ENCODE results near the gene CPLX1. TPM values are rescaled to one million over a fixed set of nuclear protein-coding genes. Genes with fewer than 3 reads are reported as not detected.

Gene CPLX1
- total RNA-seq, 1 experiment from 2014 or later = 3.9 TPM

GRCh38 chr4:763191-763810 is 62.6 kb downstream of the CPLX1 start:
- TF ChIP-seq EZH2 (IDR thresholded peaks at IDR 0.05; ENCODE audit: low read depth) (no peak), CTCF (conservative IDR thresholded peaks at IDR 0.05) (no peak)
- Histone ChIP-seq H3K27me3 (ENCODE audit: insufficient read depth, low read depth) (no peaks in the 10 kb centered on the region), H3K4me3 (no peak overlapping the region), H3K9me3 (ENCODE audit: insufficient read depth, low read depth) (no peaks in the 10 kb centered on the region), H4K20me1 (ENCODE audit: insufficient read depth) (peaks cover 64% of the 10 kb centered on the region), H3K4me2 (no peak overlapping the region), H3F3A (ENCODE audit: insufficient read depth, low read depth) (peaks cover 67% of the 10 kb centered on the region), H2AFZ (no peak overlapping the region), H3K4me1 (replicated peaks; ENCODE audit: insufficient read depth) (no peaks in the 10 kb centered on the region), H3K9me2 (ENCODE audit: insufficient read depth) (no peaks in the 10 kb centered on the region), H3K27ac (no peak overlapping the region), H3K79me2 (ENCODE audit: low read depth) (no peaks in the 10 kb centered on the region), H3K36me3 (ENCODE audit: low read depth) (peaks cover 11% of the 10 kb centered on the region; the same call in 1 of the 2 replicates)
- no TSS peak for BruUV-seq (replicated peaks)
- intact Hi-C loops (cut with micrococcal nuclease; ENCODE audit: unreplicated experiment) = no loop called here
- CTCF ChIA-PET = no interaction called here
- no peak for DNase-seq
- POLR2A ChIA-PET (ENCODE audit: unreplicated experiment) = no interaction called here

- no peaks in the 10 kb centered on the region for H3K9me2 ChIP-seq (ENCODE audit: insufficient read depth)
- no peak overlapping the region for H2AFZ ChIP-seq
- intact Hi-C loops (cut with micrococcal nuclease; ENCODE audit: unreplicated experiment) = no loop called here
- H3K27ac ChIP-seq = no peak overlapping the region
- H3K79me2 ChIP-seq (ENCODE audit: low read depth) = no peaks in the 10 kb centered on the region
- TF ChIP-seq EZH2 (IDR thresholded peaks at IDR 0.05; ENCODE audit: low read depth) (no peak), CTCF (conservative IDR thresholded peaks at IDR 0.05) (peak; percentile 47; the same call in 1 of the 2 replicates)
- 0 out of 2 replicates have a peak, but pooled peaks cover 11% of the 10 kb centered on the region for H3K36me3 ChIP-seq (ENCODE audit: low read depth)
- CTCF ChIA-PET = no interaction called here
- no peak for DNase-seq
- no peak overlapping the region for H3K4me2 ChIP-seq
- H3K27me3 ChIP-seq (ENCODE audit: insufficient read depth, low read depth) = no peaks in the 10 kb centered on the region
- peaks cover 63% of the 10 kb centered on the region for H3F3A ChIP-seq (ENCODE audit: insufficient read depth, low read depth)
- H3K4me3 ChIP-seq = no peak overlapping the region
- H4K20me1 ChIP-seq (ENCODE audit: insufficient read depth) = peaks cover 57% of the 10 kb centered on the region
- BruUV-seq (replicated peaks) = no TSS peak
- H3K4me1 ChIP-seq (replicated peaks; ENCODE audit: insufficient read depth) = no peaks in the 10 kb centered on the region
- POLR2A ChIA-PET (ENCODE audit: unreplicated experiment) = no interaction called here
- H3K9me3 ChIP-seq (ENCODE audit: insufficient read depth, low read depth) = no peaks in the 10 kb centered on the region
These were observed 63.4 kb downstream of the CPLX1 start for GRCh38 chr4:762211-763190.

GRCh38 chr4:761739-762138 is 64.2 kb downstream of the CPLX1 start:
- TSS peak; percentile 13 for BruUV-seq (replicated peaks)
- TF ChIP-seq EZH2 (IDR thresholded peaks at IDR 0.05; ENCODE audit: low read depth) (no peak), CTCF (conservative IDR thresholded peaks at IDR 0.05) (no peak)
- H3K9me2 ChIP-seq (ENCODE audit: insufficient read depth) = no peaks in the 10 kb centered on the region
- no peak overlapping the region for H2AFZ ChIP-seq
- no peaks in the 10 kb centered on the region for H3K79me2 ChIP-seq (ENCODE audit: low read depth)
- H3K9me3 ChIP-seq (ENCODE audit: insufficient read depth, low read depth) = no peaks in the 10 kb centered on the region
- POLR2A ChIA-PET (ENCODE audit: unreplicated experiment) = no interaction called here
- no peaks in the 10 kb centered on the region for H3K27me3 ChIP-seq (ENCODE audit: insufficient read depth, low read depth)
- H3K4me3 ChIP-seq = no peak overlapping the region
- intact Hi-C loops (cut with micrococcal nuclease; ENCODE audit: unreplicated experiment) = no loop called here
- no peak overlapping the region for H3K27ac ChIP-seq
- peaks cover 57% of the 10 kb centered on the region for H3F3A ChIP-seq (ENCODE audit: insufficient read depth, low read depth)
- H3K36me3 ChIP-seq (ENCODE audit: low read depth) = 0 out of 2 replicates have a peak, but pooled peaks cover 6% of the 10 kb centered on the region
- no peak overlapping the region for H3K4me2 ChIP-seq
- H4K20me1 ChIP-seq (ENCODE audit: insufficient read depth) = peaks cover 50% of the 10 kb centered on the region
- H3K4me1 ChIP-seq (replicated peaks; ENCODE audit: insufficient read depth) = no peaks in the 10 kb centered on the region
- no peak for DNase-seq
- CTCF ChIA-PET = no interaction called here

Data from PC-9 (cell line).